HG02973 (cell line): ENCODE measurements around the gene EXOC6B.

ENCODE experiments used
- ATAC-seq: cut with Tn5 transposase; IDR thresholded peaks from one replicate; pipeline ENCODE4 v1.9.1; 2021; ENCODE audit warnings: moderate library complexity; ENCODE audit not compliant: unreplicated experiment

The EXOC6B gene

DNA sequence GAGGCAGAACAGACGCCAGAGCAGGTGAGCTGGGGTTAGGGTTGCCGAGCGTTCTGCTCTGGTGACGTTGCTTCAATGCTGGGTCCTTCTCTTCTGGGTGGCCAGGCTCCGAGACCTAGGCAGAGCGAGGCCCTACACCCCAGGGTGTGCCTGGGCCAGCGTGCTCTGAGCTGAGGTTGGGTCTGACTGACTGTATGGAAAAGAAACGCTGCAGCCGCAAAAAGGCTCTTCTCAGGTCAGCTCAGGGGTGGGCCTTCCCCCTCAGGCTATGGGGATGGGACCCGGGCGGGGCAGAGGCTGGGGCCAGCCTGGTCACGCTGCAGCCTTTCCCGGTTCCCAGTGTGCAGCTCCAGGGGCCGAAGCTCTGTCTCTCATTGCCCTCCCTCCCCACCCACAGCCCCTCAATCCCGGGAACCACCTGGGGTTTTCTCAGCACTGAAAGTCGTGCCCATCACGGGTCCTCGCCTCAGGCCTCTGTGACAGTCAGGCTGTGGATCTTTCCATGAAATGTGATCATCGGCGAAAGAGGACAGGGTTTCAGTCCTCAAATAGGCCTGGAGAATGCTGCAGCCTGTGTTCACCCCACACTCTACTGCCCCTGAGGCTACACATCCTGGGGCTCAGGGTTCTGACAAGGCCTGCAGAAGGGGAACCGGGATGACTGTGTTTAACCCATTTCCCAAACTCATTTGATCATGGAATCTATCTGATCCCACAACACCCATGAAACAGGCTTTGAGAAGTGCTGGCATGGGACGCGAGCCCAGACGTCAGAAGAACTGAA is 697.6 kb downstream of the EXOC6B start:
- no peak for ATAC-seq

DNA sequence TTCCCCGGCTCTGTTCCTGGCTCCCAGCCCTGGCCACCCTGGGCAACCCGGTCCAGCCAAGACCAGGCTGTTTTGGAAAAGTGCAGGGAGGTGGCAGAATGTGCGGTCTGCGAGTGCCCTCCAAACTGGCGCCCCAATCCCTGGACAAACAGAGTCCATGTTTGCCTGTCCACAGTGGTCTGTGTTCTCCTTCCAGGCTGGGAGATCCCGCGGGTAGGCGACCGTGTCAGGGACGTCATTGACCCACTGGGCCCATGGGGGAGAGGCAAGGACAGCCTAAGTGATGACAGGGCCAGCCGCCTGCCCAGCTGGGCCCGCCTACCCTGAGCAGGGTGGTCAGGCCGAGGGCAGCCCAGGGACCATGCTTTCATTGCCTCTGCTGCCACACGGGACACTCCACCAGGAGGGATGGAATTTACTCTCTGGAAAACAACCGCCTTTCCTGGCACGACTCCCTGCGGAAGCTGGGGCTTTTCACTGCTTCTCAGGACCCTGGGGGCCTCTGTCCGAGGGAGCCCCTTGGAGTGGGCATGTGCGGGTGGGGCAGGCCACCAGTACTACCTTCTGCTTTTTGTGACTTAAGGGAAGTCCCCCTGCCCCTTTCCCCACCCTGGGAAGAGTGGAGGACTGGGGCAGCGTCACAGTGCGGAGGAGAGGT is 698.3 kb downstream of the EXOC6B start:
- no peak for ATAC-seq

DNA sequence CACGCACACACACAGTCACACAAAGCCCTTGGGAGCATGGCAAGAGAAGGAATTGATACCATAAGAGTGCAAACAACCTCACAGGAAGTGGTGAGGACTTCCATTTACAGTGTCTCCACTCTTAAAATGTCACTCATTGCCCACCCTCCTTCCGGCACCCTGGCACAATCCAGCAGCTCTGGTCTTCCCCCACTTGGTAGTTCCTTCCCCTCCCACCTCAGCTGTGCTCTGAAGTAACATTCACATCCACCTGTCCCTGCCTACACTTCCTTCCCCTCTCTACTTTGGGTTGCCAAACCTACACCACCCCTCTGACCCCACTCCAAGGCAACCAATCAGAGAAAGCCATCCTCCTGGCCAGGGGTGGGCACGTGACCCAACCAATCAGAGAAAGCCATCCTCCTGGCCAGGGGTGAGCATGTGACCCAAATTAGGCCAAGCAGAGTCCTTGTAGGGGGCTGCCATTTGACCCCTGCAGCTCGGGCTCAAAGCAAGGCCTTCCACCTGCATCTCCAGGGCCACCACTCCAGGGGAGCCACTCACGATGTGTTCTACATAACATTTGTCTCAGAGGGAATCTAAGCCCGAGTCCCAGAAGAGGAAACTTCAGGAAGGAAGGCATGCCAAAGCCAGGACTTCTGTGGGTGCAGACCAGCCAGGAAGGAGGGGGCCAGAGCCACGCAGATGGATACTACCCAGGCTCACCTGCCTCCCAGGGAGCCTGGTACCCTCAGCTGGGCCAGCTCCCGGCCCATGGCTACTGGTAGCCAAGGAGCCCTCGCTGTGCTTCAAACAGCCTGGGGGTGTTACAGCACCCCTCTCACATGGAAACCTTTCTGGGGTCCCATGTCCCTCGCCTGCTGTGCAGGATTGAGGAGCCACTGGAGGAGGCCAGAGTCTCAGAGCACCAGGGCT is 699.4 kb downstream of the EXOC6B start:
- no peak for ATAC-seq
